ENCODE data around the gene SH2D4B. TPM values are rescaled to one million over a fixed set of nuclear protein-coding genes. Genes with fewer than 3 reads are reported as not detected.

Gene SH2D4B
- total RNA-seq, 3 donors from 2014 or later (not counting 1 experiment from before 2014, with no cell fraction given): 0.19 to 0.30 (median 0.27) TPM

- H3K36me3 ChIP-seq (ENCODE audit: control insufficient read depth, insufficient read depth, low read length): no peaks in the 10 kb centered on the region
- H3K27me3 ChIP-seq (ENCODE audit: control insufficient read depth, insufficient read depth, low read length): no peaks in the 10 kb centered on the region
- no peak overlapping the region for H3K4me3 ChIP-seq (ENCODE audit: low read length)
- H3K36me3 Mint-ChIP-seq: no peaks in the 10 kb centered on the region
- no peak for ATAC-seq
- 97% methylated on average over 26 of the region's 27 CpGs for WGBS (ENCODE audit: insufficient coverage)
- TF ChIP-seq CTCF (IDR thresholded peaks at IDR 0.05): no peak
- no peaks in the 10 kb centered on the region for H3K27me3 Mint-ChIP-seq (ENCODE audit: low read depth in 2 of 2)
- intact Hi-C loops (cut with micrococcal nuclease): no loop called here
- no peak for DNase-seq
- H3K27ac Mint-ChIP-seq: no peak overlapping the region
- H3K4me1 Mint-ChIP-seq: no peaks in the 10 kb centered on the region
- no peak overlapping the region for H3K4me3 Mint-ChIP-seq
- H3K9me3 Mint-ChIP-seq: no peaks in the 10 kb centered on the region
- H3K4me1 ChIP-seq (ENCODE audit: control insufficient read depth, insufficient read depth, low read length): no peaks in the 10 kb centered on the region
- no peak overlapping the region for H3K27ac ChIP-seq (ENCODE audit: low read length)
- no peaks in the 10 kb centered on the region for H3K9me3 ChIP-seq (ENCODE audit: control insufficient read depth, insufficient read depth, low read length)
Observed at GRCh38 chr10:80603516-80603915, 65.8 kb downstream of the SH2D4B start.

DNA sequence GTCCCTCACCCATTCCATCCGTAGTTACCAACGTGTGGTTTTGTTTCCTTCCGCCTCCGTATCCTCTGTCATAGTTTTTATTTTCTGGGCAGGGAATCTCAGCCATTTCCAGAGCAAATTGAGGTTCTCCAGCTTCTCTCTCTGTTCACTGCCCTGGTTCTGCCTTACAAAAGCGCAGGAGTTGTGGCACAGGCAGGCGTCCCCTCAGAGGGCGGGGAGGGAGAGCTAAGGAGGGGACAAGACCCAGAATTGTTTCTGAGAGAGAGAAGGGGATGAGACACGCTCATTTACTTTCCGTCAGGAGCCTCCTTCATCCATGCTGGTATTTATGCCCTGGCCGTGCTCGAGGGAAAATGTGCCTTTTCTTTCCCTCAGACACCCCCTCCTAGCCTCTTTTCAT is 71.0 kb downstream of the SH2D4B start:
- no peak overlapping the region for H3K27ac Mint-ChIP-seq

GRCh38 chr10:80609331-80609730 is 71.6 kb downstream of the SH2D4B start:
- no peak overlapping the region for H3K27ac ChIP-seq (ENCODE audit: low read length)
- Mint-ChIP-seq H3K27me3 (ENCODE audit: low read depth in 2 of 2) (peaks cover 0 to 2% of the 10 kb centered on the region in 2 donors), H3K4me1 (no peaks in the 10 kb centered on the region), H3K4me3 (no peak overlapping the region), H3K27ac (no peak overlapping the region), H3K9me3 (no peaks in the 10 kb centered on the region), H3K36me3 (no peaks in the 10 kb centered on the region)
- no peaks in the 10 kb centered on the region for H3K27me3 ChIP-seq (ENCODE audit: control insufficient read depth, insufficient read depth, low read length)
- DNase-seq: no peak
- intact Hi-C loops (cut with micrococcal nuclease): no loop called here
- no peak for ATAC-seq
- no peak for TF ChIP-seq CTCF (IDR thresholded peaks at IDR 0.05)
- H3K4me1 ChIP-seq (ENCODE audit: control insufficient read depth, insufficient read depth, low read length): no peaks in the 10 kb centered on the region
- H3K9me3 ChIP-seq (ENCODE audit: control insufficient read depth, insufficient read depth, low read length): no peaks in the 10 kb centered on the region
- H3K4me3 ChIP-seq (ENCODE audit: low read length): no peak overlapping the region
- 93% methylated on average over 11 of the region's 11 CpGs for WGBS (ENCODE audit: insufficient coverage)
- H3K36me3 ChIP-seq (ENCODE audit: control insufficient read depth, insufficient read depth, low read length): no peaks in the 10 kb centered on the region

More for the DNA sequence above, 71.0 kb downstream of the SH2D4B start:
- 64% methylated on average over 11 of the region's 11 CpGs for WGBS (ENCODE audit: insufficient coverage)
- Histone ChIP-seq H3K27me3 (ENCODE audit: control insufficient read depth, insufficient read depth, low read length) (no peaks in the 10 kb centered on the region), H3K4me1 (ENCODE audit: control insufficient read depth, insufficient read depth, low read length) (no peaks in the 10 kb centered on the region), H3K9me3 (ENCODE audit: control insufficient read depth, insufficient read depth, low read length) (no peaks in the 10 kb centered on the region), H3K4me3 (ENCODE audit: low read length) (no peak overlapping the region), H3K27ac (ENCODE audit: low read length) (no peak overlapping the region), H3K36me3 (ENCODE audit: control insufficient read depth, insufficient read depth, low read length) (no peaks in the 10 kb centered on the region)
- TF ChIP-seq CTCF (IDR thresholded peaks at IDR 0.05): no peak
- no peaks in the 10 kb centered on the region for H3K9me3 Mint-ChIP-seq
- DNase-seq: no peak
- no peaks in the 10 kb centered on the region for H3K4me1 Mint-ChIP-seq
- H3K27me3 Mint-ChIP-seq (ENCODE audit: low read depth in 2 of 2): no peaks in the 10 kb centered on the region
- no peak for ATAC-seq
- H3K36me3 Mint-ChIP-seq: no peaks in the 10 kb centered on the region
- no peak overlapping the region for H3K4me3 Mint-ChIP-seq
- intact Hi-C loops (cut with micrococcal nuclease): no loop called here

GRCh38 chr10:80611481-80612185 is 73.9 kb downstream of the SH2D4B start:
- intact Hi-C loops (cut with micrococcal nuclease): no loop called here
- H3K4me1 Mint-ChIP-seq: no peaks in the 10 kb centered on the region
- no peaks in the 10 kb centered on the region for H3K27me3 ChIP-seq (ENCODE audit: control insufficient read depth, insufficient read depth, low read length)
- no peak overlapping the region for H3K27ac Mint-ChIP-seq
- H3K36me3 Mint-ChIP-seq: no peaks in the 10 kb centered on the region
- no peak overlapping the region for H3K4me3 ChIP-seq (ENCODE audit: low read length)
- WGBS (ENCODE audit: insufficient coverage): 77% methylated on average over 5 of the region's 6 CpGs
- peaks cover 0 to 2% of the 10 kb centered on the region in 2 donors for H3K27me3 Mint-ChIP-seq (ENCODE audit: low read depth in 2 of 2)
- DNase-seq (no peak), ATAC-seq (no peak)
- no peaks in the 10 kb centered on the region for H3K9me3 Mint-ChIP-seq
- H3K27ac ChIP-seq (ENCODE audit: low read length): no peak overlapping the region
- no peaks in the 10 kb centered on the region for H3K4me1 ChIP-seq (ENCODE audit: control insufficient read depth, insufficient read depth, low read length)
- TF ChIP-seq CTCF (IDR thresholded peaks at IDR 0.05): no peak
- no peaks in the 10 kb centered on the region for H3K36me3 ChIP-seq (ENCODE audit: control insufficient read depth, insufficient read depth, low read length)
- no peak overlapping the region for H3K4me3 Mint-ChIP-seq
- H3K9me3 ChIP-seq (ENCODE audit: control insufficient read depth, insufficient read depth, low read length): no peaks in the 10 kb centered on the region
